ENCODE results near the gene ZNF662.

DNA sequence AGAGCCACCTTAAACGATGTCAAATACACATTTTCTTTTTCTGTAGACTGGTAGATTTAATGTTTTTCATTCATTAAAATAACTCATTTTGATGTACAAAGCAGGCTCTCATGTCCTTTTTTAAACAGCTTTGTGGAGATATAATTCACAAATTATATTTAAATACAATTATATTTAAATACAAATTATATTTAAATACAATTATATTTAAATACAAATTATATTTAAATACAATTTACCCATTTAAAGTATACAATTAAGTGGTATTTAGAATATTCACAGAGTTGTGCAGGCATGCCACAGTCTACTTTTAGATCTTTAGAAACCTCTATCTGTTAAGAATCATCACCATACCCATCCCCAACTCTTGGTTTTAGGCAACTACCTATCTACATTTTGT, 36.8 kb downstream of the ZNF662 start:
- no peak for TF ChIP-seq EZH2phosphoT487 (IDR thresholded peaks at IDR 0.05; ENCODE audit: low read depth, severe bottlenecking, unreplicated experiment)
- TF ChIP-seq, protein P1, sequence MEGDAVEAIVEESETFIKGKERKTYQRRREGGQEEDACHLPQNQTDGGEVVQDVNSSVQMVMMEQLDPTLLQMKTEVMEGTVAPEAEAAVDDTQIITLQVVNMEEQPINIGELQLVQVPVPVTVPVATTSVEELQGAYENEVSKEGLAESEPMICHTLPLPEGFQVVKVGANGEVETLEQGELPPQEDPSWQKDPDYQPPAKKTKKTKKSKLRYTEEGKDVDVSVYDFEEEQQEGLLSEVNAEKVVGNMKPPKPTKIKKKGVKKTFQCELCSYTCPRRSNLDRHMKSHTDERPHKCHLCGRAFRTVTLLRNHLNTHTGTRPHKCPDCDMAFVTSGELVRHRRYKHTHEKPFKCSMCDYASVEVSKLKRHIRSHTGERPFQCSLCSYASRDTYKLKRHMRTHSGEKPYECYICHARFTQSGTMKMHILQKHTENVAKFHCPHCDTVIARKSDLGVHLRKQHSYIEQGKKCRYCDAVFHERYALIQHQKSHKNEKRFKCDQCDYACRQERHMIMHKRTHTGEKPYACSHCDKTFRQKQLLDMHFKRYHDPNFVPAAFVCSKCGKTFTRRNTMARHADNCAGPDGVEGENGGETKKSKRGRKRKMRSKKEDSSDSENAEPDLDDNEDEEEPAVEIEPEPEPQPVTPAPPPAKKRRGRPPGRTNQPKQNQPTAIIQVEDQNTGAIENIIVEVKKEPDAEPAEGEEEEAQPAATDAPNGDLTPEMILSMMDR (IDR thresholded peaks at IDR 0.05; ENCODE audit: poor library complexity), result no peak
